Stimulated activated CD4-positive, alpha-beta T cell treated with anti-CD3 and anti-CD28 coated beads, Interleukin-1b, Interleukin-23, amount 100 ng/mL, for 24 hours (primary cell): ENCODE data around the gene OXER1.

Source experiments
- DNase-seq, 4 experiments: peaks; one replicate each; pipeline ENCODE4 v3.0.0-alpha.2; 2020; ENCODE audit warnings: low read depth in 4 of 4, low spot score in 1 of 4

Gene OXER1

GRCh38 chr2:42770288-42771131, 6.6 kb upstream of the OXER1 start:
- no peak for DNase-seq

DNA sequence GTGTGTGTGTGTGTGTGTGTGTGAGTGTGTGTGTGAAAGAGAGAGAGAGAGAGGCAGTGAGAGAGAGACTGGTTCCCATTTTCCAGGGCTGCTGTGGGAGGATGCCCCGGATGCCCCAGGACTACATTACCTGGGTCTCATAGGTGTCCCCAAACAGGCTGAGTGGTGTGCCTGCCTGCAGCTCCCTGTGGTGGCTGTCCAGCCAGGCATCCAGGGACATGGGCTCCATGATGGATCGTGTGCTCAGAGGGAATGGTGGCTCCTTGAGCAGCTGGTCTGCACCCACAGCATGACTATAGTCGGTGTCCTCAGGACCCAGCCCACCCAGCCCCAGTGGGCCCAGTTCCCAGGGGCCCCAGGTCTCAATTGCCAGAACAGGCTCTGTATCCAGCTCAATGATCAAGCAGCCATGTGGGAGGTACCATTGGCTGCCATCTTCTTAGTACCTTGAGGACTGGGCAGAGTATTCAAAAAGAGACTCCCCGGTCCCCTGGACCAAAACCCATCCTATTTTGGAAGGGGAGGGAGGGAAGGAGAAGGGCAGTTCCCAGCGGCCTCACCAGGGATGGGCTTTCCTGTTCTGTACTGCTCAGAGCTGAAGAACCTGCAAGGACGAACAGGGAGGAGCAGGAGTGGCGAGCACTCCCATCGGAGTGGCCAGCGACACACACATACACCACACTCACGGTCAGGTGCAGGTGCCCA, 5.8 kb upstream of the OXER1 start:
- DNase-seq = no peak

DNA sequence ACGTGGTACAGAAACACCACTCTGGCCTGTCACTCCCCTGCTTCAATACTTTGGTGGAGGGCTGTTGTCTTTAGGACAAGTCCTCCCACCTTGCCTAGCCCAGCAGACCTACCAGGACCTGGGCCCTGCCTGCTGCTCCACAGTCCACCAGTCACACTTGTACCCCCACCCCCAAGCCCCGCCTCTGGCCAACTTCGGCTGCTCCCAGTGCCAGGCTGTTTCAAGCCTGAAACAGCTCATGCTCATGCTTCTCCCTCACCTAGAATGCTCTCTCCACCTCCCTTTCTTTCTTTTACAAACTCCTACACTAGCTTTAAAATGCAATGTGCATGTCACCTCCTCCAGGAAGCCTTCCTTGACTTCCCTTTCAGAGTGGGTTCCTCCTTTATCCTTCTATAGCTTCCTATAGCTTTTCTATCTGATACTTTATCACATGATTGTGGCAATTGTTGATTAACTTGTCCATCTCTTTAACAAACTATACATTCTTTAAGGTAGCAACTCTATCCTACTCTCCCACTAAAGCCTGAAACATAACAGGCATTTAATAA, 4.8 kb upstream of the OXER1 start:
- no peak for DNase-seq

DNA sequence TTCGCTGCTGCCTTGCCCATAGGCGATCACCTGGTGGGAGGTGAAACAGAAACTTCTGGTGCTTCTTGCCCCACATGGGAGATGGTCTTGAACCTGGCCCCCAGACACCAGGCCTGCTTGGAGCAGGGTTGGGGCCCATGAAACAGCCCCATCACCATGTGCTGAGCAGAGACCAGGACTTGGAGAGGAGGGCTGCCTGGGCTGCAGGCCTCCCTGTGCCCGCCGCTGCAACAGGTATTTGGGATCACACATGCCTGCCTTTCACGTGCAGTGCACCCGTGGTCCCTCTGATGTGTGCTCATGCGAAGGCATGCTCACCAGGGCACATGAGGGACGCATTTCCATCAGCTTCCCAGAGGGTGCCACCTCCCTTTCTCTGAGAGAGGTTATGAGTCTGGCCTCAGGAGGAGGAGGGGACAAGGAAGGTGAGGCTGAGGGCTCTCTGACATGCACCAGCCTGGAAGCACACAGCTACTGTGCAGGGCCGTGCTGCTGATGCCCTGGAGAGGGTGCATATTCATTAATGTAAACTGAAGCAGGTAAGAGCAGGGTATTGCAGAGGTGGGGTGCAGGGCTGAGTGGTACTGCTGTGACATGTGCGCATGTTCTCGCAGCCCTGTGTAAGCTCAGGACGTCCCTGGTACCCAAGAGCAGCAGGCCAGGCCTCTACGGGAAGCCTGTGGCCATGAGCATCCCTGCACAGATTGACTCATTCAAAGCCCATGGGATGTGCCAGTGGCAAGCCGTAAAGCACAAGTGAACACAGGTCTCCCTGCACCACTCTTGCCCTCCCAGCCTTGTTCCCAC, 4.2 kb upstream of the OXER1 start:
- no peak for DNase-seq

DNA sequence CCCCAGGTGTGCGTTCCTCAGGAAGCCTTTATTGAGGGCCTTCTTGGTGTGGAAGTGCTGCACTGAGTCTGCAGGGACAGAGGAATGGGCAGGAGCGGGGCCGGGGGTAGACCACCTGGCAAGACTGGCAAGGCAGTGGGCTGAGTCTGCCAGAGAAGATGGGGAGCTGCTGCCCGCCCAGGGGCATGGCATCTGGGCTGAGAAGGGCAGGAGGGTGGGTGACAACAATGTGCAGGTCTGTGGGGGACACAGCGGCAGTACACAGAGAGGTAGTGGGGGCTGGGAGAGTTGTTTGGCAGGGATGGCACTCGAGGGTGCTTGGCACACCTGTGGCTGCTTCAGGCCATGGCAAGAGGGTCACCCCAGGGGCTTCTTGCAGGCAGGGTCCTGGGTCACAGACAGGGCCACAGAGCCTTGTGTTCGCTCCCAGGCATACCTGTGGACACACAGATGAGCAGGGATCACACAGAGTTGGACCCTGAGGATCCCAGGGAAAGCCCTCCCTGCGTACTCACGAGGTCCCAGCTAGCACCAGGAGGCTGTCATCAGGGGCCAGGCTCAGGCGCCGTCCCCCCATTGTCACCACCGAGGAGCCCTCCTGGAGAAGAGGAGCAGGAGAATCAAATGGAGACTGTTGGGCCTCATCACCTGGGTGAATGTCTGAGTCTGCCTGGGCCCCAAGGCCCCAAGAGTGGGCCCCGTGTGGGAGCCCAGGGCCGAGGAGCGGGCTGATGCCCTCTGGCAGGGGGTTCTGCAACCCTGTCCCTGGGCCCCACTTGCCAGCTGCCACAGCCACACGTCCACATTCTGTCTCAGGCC, 3.4 kb upstream of the OXER1 start:
- no peak for DNase-seq

DNA sequence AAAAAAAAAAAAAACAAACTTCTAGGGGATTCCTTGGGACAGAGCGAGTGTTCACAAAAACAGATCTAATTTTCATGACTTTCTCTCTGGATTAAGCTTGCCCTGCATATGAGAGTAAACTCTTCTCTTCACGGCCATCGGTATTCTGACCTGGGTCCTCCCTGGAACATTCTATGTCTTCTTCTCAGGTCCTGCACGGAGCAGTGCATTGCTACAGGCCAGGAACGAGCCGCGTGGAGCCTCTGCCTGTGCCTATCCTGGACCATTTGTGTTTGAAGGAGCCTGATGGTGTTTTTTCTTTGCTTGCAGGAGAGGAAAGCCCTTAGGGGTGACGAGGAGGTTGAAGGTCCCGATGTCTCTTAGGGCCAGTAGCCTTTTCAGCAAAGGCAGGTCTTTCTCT, 1.8 kb upstream of the OXER1 start:
- DNase-seq = no peak

DNA sequence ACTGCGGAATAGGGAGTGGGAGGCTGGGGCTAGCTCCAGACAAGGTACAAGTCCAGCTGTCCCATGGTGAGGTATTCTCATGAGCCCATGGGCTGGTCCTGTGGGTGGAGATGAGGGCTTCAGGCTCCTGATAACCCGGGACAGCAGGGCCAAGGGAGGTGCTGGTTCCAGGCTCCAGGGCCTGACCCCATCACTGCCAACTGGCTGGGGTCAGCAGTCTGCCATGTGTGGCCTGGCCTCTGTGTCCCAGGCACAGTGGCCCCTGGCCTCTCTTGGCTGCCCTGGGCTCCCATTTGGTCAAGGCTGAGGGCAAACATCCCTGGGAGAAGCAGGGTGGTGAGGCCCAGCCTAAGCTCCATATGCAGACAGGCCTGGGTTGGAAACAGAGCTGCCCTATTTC, 966 bp upstream of the OXER1 start:
- DNase-seq = no peak

DNA sequence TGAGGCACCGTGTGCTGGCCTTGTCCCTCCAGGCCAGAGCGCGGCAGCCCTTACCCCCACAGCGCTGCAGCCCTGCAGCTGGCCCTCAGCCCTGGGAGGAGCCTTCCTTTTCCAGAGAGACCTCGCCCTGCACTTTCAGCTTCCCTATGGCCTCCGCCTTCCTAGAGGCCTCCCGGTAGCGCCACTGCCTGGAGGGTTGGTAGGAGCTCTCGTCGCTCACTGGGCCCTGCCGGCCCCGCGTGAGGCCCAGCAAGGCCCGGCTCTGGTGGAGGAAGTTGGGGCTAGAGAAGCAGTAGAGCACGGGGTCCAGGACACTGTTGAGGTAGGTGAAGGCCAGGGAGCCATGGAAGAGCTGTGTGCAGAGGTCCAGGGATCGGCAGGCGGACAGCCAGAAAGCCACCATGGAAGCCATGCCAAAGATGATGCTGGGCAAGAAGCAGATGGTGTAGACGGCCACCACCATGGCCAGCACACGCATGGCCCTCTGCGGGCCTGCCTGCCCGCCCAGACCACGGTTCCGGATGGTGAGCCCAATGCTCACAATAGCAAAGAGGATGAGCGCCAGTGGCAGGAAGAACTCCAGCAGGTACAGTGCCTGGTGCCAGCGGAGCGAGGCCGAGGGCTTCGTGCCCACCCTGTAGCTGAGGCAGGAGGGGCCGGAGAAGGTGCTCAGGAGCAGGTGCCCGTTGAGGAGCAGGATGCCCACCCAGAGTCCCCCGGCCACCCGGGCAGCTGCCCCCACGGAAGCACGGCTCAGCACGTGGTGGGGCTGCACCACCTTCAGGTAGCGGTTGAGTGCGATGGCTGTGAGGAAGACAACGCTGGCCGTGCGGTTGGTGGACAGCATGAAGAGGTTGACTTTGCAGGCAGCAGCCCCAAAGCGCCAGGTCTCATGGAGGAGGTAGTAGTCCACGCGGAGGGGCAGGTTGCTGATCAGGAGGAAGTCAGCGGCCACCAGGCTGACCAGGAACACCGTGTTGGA, 821 bp downstream of the OXER1 start:
- DNase-seq = no peak

DNA sequence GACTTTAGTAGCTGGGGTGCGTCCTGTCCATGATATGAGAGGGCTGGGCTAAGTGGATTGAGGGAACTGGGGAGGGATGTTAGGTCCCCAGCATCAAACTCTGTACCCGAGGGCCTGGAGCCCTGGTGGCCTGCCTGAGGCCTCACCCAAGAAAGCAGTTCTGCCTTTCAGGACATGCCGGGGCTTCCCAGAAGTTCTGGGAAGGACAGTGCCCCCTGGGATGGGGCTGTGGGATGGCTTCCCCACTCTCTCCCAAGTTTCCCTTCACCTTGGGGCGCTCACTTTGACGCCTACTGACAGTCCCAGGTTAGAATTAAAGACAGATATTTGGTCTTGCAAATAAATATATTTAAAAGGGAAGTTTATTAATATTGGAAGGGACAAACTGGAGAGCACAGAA, 1.8 kb downstream of the OXER1 start:
- DNase-seq = no peak

DNA sequence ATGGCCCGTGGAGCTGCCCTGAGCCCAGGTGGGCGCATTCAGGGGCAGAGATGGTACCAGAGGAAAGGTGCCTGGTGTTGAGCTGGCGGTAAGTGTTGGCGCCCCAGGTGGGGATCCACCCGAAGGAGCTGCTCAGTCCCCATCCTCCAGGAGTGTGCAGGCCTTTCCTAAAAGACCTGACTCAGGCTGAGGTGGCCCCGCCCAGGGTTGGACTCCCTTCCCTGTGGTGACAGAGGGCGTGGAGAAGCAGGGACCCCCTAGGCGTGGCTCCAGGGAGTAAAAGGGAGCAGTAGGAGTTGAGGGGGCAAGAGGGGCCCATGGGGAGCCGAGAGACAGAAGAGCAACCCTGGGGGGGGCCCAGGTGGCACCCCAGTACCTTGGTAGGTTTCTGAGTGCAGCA, 2.4 kb downstream of the OXER1 start:
- no peak for DNase-seq

DNA sequence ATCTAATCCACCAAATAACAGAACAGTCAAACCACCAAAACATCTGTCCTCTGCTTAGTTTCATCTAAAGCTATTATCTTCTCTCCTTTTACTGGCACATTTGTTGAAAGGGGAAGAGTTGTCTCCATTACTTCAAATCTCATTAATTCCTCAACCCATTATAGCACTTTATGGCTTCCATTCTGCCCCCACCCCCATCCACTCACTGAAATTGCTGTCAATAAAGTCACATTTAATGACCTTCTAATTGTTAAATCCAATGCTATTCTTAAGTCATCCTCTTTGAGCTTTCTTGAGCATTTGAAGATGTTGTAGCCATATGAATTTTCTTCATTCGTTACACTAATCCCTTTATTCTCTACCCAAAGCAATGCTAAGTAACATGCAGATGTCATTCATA, 5.2 kb downstream of the OXER1 start:
- DNase-seq = no peak

- DNase-seq = no peak
These were observed 5.8 kb downstream of the OXER1 start for GRCh38 chr2:42757981-42758740.

- no peak for DNase-seq
These were observed 6.9 kb downstream of the OXER1 start for GRCh38 chr2:42756966-42757513.

DNA sequence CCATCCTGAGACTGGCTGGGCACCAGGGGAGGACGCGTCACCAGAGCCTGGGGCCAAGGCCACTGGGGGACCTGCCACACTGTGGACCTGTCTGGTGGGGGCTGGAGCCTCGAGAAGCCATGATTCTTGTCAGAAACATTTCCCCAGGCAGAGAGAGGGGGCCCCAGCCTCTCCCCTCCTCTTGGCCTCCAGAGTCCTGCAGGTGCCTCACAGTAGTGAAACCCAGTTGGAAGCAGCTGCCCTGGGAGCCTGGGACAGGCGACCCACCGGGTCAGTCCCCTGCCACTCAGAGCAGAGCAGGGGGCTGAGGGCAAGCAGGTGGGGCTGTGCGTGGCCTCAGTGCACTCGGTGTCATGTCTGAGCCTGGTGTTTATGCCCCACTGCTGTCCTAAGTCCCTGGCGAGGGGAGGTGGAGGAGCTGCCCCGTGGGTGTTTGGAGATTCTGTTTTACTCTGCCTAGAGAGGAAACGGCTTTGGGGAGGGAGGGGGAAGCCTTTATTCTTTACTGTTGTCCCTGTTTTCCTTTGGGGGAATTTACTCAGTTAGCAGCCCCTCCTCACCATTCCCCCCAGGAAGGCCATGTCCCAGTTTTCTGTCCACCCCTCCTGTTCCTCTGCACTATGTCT, 7.7 kb downstream of the OXER1 start:
- no peak for DNase-seq

DNA sequence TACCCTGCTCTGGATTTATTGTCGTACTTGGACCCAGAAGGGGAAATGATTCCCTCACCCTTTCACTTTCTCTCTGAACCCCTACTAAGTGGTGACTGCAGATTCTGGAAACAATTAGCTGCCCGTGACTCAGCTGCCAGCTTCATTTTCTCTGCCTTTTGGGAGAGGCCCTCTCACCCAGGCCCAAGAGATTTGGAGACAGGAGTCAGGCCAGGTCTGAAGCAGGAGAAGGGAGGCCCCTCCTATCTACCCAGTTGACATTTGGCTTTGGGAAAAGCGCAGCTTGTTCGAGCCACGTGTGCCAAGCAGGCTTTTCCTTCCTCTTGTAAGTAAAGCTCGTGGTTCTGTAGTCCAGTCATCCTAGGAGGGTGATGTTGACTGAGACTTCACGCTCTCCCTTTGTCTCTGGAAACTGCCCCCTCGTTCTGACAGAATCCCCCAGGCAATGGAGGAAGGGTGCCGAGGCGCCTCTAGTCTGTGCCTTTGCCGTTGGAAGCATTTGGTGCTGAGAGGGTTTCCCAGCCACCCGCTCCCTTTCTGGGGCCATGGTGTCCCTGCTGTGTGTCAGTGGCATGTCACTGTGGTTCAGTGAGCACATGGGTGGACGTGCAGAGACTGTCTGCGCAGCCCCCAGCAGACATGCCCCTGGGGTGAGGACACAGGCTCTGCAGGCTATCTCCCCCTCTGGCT, 8.6 kb downstream of the OXER1 start:
- no peak for DNase-seq

GRCh38 chr2:42754776-42755140, 9.2 kb downstream of the OXER1 start:
- no peak for DNase-seq

- DNase-seq = no peak
These were observed 9.7 kb downstream of the OXER1 start for GRCh38 chr2:42754021-42754775.
